GM12878 (cell line): Measurements from ENCODE around the gene TMEM217. TPM values are rescaled to one million over a fixed set of nuclear protein-coding genes. Genes with fewer than 3 reads are reported as not detected.

Experiments used
- BRCA1 ChIP-seq: IDR thresholded peaks from 2 replicates; pipeline ENCODE4 v1.6.1; 2011; ENCODE audit warnings: low read depth, low read length, improper control_type of control experiment
- EED ChIP-seq: sonication (generic); IDR thresholded peaks from 2 replicates; pipeline ENCODE4 v1.6.1; 2016; ENCODE audit warnings: antibody characterized with exemption, low read depth
- ETV6 ChIP-seq, 2 experiments: fragments of 450-650 bp in 1 of 2; IDR thresholded peaks in 1 of 2; conservative IDR thresholded peaks in 1 of 2; 2 replicates each; pipeline ENCODE4 v1.6.1; 2014; ENCODE audit warnings: antibody characterized with exemption in 1 of 2, borderline replicate concordance in 1 of 2, low read depth in 1 of 2, mild to moderate bottlenecking in 1 of 2, moderate library complexity in 1 of 2
- FOS ChIP-seq: IDR thresholded peaks from 3 replicates; pipeline ENCODE4 v1.6.1; 2011; ENCODE audit warnings: borderline replicate concordance; ENCODE audit not compliant: insufficient read length; ENCODE audit errors: extremely low read depth
- IRF4 ChIP-seq: IDR thresholded peaks from 2 replicates; pipeline ENCODE4 v1.6.1; 2011; ENCODE audit warnings: low read depth, low read length
- JUND ChIP-seq: IDR thresholded peaks from 2 replicates; pipeline ENCODE4 v1.6.1; 2012; ENCODE audit warnings: low read depth, mild to moderate bottlenecking, low read length, improper control_type of control experiment, moderate library complexity
- POU2F2 ChIP-seq: IDR thresholded peaks from 3 replicates; pipeline ENCODE4 v1.6.1; 2011; ENCODE audit warnings: low read depth, mild to moderate bottlenecking, low read length, borderline replicate concordance
- SMC3 ChIP-seq: IDR thresholded peaks from 2 replicates; pipeline ENCODE4 v1.6.1; 2011; ENCODE audit warnings: low read length, improper control_type of control experiment, borderline replicate concordance
- SRF ChIP-seq, 2 experiments: IDR thresholded peaks; 2 replicates each; pipeline ENCODE4 v1.6.1; 2011; ENCODE audit warnings: low read depth in 2 of 2, low read length in 2 of 2, mild to moderate bottlenecking in 1 of 2, moderate library complexity in 1 of 2
- STAT3 ChIP-seq: IDR thresholded peaks from 2 replicates; pipeline ENCODE4 v1.6.1; 2011; ENCODE audit warnings: low read depth, low read length, improper control_type of control experiment
- SUPT20H ChIP-seq: IDR thresholded peaks from 2 replicates; pipeline ENCODE4 v1.6.1; 2011; ENCODE audit warnings: low read depth, mild to moderate bottlenecking, low read length, moderate library complexity, borderline replicate concordance; ENCODE audit not compliant: control insufficient read depth
- YBX1 ChIP-seq: fragments of 450-650 bp; IDR thresholded peaks from 2 replicates; pipeline ENCODE4 v1.6.1; 2016; ENCODE audit warnings: antibody characterized with exemption
- ZNF24 ChIP-seq: fragments of 450-650 bp; IDR thresholded peaks from 2 replicates; pipeline ENCODE4 v1.6.1; 2017; ENCODE audit warnings: antibody characterized with exemption, mild to moderate bottlenecking
- polyA plus RNA-seq, 11 experiments: library from polyadenylated mRNA; depleted of rRNA in 4 of 11; unstranded in 6 of 11; stranded (reverse) in 5 of 11; fragments of >200 nt; fragmentation: Nextera tagmentation in 4 of 11; fragmentation: Illumina TruSeq in 1 of 11; extraction: Ambion mirVana in 4 of 11; extraction: Trizol in 1 of 11; gene quantifications; 1 replicate in 1 of 11; 2 replicates in 10 of 11; pipeline versions ENCODE4 v1.2.1 to v1.2.3, GENCODE V29; 2011 to 2016; ENCODE audit warnings: inconsistent platforms in 2 of 11, missing spikeins in 2 of 11, low read depth in 1 of 11
- total RNA-seq, 4 experiments: library from RNA; depleted of rRNA in 3 of 4; stranded (reverse); fragments of >200 nt in 3 of 4; fragmentation: Illumina TruSeq in 1 of 4; extraction: Trizol in 1 of 4; gene quantifications; 2 replicates each; pipeline versions ENCODE4 v1.2.1 to v1.2.3, GENCODE V29; 2013 to 2021
- TF ChIP-seq, protein P1 (sequence below): fragments of 450-650 bp; formaldehyde crosslinking; IDR thresholded peaks from 2 replicates; pipeline ENCODE4 v1.4.0; 2022; ENCODE audit warnings: mild to moderate bottlenecking, moderate library complexity
- TF ChIP-seq, protein P2 (sequence below): fragments of 450-650 bp; IDR thresholded peaks from 2 replicates; pipeline ENCODE4 v1.6.1; 2017; ENCODE audit warnings: mild to moderate bottlenecking
- TF ChIP-seq, protein P3 (sequence below): fragments of 450-650 bp; IDR thresholded peaks from 2 replicates; pipeline ENCODE4 v1.6.1; 2017; ENCODE audit warnings: mild to moderate bottlenecking, low read depth, inconsistent platforms; ENCODE audit not compliant: poor library complexity, severe bottlenecking
- TF ChIP-seq, protein P4 (sequence below): IDR thresholded peaks from 2 replicates; pipeline ENCODE4 v1.6.1; 2011; ENCODE audit warnings: borderline replicate concordance, low read depth, mild to moderate bottlenecking, moderate library complexity, mixed read lengths, low read length; ENCODE audit not compliant: insufficient read depth; ENCODE audit errors: extremely low read length

TMEM217 gene
- total and polyA plus RNA-seq, 10 of the 15 experiments (the other 5 are each of a cell fraction or from before 2014, with no cell fraction given), result 1.3 to 4.5 (median 2.3) TPM

DNA sequence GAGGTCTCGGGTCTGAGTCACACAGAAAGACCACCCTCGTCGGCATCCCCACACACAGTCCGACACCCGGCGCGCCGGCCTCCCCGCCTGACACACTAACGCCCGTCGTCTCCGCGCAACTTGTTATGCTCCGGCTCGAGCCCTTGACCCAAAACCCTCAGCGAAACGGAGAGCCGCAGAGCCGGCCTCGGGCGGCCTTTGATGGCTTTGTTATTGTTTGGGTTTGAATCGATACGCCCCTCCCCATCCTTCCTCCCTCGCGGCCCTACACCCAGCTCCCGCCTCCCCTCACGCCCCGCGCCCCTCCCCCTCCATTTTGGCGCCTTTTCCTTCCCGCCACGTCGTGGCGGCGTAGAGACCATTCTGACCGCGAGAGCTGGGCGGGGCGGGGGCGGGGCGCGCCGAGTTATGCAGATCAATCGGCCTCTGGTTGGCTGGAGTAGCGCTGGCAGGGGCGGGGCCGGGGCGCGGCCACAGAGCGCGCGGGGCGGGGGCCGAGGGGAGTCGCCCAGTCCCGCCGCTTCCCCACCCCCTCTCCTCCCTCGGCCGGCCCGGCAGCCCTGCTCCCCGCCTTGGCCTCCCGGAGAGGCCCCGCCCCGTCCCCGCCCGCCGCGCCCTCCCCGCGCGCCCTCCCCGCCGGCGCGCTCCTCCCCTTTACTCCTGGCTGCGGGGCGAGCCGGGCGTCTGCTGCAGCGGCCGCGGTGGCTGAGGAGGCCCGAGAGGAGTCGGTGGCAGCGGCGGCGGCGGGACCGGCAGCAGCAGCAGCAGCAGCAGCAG lies 88.3 kb downstream of the TMEM217 start, which contains the start of gene PIM1 (continued):
- TF ChIP-seq, protein P1, sequence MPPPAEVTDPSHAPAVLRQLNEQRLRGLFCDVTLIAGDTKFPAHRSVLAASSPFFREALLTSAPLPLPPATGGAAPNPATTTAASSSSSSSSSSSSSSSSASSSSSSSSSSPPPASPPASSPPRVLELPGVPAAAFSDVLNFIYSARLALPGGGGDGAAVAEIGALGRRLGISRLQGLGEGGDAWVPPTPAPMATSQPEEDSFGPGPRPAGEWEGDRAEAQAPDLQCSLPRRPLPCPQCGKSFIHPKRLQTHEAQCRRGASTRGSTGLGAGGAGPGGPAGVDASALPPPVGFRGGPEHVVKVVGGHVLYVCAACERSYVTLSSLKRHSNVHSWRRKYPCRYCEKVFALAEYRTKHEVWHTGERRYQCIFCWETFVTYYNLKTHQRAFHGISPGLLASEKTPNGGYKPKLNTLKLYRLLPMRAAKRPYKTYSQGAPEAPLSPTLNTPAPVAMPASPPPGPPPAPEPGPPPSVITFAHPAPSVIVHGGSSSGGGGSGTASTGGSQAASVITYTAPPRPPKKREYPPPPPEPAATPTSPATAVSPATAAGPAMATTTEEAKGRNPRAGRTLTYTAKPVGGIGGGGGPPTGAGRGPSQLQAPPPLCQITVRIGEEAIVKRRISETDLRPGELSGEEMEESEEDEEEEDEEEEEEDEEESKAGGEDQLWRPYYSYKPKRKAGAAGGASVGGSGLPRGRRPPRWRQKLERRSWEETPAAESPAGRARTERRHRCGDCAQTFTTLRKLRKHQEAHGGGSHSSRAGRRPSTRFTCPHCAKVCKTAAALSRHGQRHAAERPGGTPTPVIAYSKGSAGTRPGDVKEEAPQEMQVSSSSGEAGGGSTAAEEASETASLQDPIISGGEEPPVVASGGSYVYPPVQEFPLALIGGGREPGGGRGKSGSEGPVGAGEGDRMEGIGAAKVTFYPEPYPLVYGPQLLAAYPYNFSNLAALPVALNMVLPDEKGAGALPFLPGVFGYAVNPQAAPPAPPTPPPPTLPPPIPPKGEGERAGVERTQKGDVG (CRISPR knock-in tag), result no peak
- TF ChIP-seq BRCA1, result no peak
- no peak for TF ChIP-seq JUND
- no peak for TF ChIP-seq EED
- TF ChIP-seq ZNF24, result no peak
- no peak for TF ChIP-seq SMC3
- TF ChIP-seq POU2F2, result no peak
- TF ChIP-seq, protein P2, sequence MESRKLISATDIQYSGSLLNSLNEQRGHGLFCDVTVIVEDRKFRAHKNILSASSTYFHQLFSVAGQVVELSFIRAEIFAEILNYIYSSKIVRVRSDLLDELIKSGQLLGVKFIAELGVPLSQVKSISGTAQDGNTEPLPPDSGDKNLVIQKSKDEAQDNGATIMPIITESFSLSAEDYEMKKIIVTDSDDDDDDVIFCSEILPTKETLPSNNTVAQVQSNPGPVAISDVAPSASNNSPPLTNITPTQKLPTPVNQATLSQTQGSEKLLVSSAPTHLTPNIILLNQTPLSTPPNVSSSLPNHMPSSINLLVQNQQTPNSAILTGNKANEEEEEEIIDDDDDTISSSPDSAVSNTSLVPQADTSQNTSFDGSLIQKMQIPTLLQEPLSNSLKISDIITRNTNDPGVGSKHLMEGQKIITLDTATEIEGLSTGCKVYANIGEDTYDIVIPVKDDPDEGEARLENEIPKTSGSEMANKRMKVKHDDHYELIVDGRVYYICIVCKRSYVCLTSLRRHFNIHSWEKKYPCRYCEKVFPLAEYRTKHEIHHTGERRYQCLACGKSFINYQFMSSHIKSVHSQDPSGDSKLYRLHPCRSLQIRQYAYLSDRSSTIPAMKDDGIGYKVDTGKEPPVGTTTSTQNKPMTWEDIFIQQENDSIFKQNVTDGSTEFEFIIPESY, result no peak
- TF ChIP-seq, protein P3, sequence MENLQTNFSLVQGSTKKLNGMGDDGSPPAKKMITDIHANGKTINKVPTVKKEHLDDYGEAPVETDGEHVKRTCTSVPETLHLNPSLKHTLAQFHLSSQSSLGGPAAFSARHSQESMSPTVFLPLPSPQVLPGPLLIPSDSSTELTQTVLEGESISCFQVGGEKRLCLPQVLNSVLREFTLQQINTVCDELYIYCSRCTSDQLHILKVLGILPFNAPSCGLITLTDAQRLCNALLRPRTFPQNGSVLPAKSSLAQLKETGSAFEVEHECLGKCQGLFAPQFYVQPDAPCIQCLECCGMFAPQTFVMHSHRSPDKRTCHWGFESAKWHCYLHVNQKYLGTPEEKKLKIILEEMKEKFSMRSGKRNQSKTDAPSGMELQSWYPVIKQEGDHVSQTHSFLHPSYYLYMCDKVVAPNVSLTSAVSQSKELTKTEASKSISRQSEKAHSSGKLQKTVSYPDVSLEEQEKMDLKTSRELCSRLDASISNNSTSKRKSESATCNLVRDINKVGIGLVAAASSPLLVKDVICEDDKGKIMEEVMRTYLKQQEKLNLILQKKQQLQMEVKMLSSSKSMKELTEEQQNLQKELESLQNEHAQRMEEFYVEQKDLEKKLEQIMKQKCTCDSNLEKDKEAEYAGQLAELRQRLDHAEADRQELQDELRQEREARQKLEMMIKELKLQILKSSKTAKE, result no peak
- no peak for TF ChIP-seq ETV6 (conservative IDR thresholded peaks at IDR 0.05 in 1 of 2, IDR thresholded peaks at IDR 0.05 in 1 of 2; ENCODE audit: borderline replicate concordance in 1 of 2, low read depth in 1 of 2)
- TF ChIP-seq STAT3, result no peak
- no peak for TF ChIP-seq YBX1
- TF ChIP-seq SUPT20H, result no peak
- TF ChIP-seq FOS, result no peak
- TF ChIP-seq, protein P4, sequence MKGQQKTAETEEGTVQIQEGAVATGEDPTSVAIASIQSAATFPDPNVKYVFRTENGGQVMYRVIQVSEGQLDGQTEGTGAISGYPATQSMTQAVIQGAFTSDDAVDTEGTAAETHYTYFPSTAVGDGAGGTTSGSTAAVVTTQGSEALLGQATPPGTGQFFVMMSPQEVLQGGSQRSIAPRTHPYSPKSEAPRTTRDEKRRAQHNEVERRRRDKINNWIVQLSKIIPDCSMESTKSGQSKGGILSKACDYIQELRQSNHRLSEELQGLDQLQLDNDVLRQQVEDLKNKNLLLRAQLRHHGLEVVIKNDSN, result no peak
- no peak for TF ChIP-seq IRF4
- 0 out of 4 replicates have a peak, but pooled peaks of 1 of the 2 experiments have one; percentile 8 for TF ChIP-seq SRF (IDR thresholded peaks at IDR 0.05; ENCODE audit: low read depth in 2 of 2, low read length in 2 of 2)
